Fibroblast of upper back skin (primary cell): ENCODE measurements around the gene DECR2.

Source experiments
- DNase-seq: peaks from one replicate; pipeline ENCODE4 v3.0.0-alpha.2; 2013

The DECR2 gene

DNA sequence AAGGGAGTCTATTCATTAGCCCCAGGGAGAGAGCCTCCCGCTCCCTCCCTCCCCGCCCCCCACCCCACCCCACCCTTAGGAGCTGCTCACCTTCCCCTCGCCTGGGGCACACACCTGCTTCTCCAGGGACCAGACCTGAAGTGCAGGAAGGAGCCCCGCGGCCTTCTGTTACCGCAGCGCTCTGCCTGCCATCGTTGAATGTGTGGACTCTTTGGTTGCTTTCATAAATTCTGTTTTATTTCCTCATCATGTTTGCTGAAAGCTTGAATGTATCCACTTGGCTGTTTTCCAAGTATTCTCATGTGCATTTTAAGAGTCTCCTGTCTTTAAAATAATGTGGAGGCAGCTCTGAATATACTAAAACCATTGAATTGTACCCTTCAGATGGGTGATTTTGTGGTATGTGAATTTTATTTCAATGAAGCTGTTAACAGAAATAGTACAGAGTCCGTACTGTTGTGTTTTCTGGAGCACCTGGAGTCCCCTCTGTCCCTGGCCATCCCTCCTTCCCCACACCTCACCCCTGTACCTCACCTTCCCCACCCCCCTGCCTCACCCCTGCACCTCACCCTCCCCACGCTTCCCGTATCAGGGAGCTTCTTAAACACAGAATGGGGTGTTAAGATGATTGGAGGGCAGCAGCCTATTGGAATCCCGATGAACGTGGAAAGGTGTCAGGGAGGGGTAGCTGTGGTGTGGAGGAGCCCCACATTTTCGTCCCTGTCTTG is 49.3 kb downstream of the DECR2 start:
- DNase-seq: no peak

DNA sequence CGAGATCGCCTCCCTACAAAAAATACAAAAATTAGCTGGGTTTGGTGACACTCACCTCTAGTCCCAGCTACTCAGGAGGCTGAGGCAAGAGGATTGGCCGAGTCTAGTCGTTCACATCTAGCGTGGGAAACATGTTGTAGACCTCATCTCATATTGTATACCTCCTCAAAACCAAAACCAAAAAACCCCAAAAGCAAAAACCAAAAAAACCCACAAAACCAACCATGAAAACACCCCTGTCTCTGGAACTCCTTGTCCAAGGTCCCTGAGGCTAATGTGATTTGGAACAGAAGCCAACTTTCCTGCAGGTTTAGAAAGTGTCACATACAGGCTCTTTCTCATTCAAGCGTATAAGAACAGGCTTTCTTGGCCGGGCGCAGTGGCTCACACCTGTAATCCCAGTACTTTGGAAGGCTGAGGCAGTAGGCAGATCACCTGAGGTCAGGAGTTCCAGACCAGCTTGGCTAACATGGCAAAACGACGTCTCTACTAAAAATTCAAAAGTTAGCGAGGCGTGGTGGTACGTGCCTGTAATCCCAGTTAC is 52.8 kb downstream of the DECR2 start:
- DNase-seq: no peak

DNA sequence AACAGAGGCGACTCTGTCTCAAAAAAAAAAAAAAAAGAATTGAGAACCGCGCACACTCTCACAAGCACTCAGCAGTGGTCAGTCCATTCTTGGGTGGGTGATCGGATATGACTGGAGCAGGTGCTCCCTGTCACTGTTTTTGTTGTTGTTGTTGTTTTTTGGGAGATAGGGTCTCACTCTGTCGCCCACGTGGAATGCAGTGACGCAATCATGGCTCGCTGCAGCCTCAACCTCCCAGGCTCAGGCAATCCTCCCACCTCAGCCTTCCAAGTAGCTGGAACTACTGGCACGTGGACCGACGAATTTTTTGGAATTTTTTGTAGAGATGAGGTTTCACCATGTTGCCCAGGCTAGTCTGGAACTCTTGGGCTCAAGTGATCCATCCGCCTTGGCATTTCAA is 53.8 kb downstream of the DECR2 start:
- no peak for DNase-seq

DNA sequence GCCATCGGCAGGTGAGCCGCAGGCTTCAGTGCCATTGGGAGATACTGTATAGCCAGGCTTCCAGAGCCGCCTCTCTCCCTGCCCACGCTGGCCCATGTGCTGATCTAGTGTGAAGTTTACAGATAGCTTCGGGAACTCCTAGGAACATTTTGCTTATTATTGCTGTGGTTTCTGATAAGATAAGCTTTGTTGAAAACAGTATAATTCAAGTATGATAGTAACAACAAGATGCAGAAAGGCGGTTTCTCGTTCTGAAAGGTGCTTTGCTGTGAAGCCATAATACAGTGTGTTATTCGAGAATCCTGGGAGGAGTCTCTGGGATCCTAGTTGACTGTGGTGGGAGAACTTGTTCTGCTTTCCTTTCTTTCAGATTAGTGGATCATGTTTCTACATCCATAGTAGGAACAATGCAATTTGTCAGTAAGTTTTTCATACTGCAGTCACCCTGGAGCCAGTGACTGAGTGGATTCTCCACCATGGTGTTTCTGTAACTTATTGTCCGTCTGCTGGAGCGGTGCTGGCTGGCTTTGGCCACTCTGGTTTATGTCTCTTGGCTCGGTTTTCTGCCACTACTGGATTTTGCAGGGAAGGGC is 55.3 kb downstream of the DECR2 start:
- no peak for DNase-seq

DNA sequence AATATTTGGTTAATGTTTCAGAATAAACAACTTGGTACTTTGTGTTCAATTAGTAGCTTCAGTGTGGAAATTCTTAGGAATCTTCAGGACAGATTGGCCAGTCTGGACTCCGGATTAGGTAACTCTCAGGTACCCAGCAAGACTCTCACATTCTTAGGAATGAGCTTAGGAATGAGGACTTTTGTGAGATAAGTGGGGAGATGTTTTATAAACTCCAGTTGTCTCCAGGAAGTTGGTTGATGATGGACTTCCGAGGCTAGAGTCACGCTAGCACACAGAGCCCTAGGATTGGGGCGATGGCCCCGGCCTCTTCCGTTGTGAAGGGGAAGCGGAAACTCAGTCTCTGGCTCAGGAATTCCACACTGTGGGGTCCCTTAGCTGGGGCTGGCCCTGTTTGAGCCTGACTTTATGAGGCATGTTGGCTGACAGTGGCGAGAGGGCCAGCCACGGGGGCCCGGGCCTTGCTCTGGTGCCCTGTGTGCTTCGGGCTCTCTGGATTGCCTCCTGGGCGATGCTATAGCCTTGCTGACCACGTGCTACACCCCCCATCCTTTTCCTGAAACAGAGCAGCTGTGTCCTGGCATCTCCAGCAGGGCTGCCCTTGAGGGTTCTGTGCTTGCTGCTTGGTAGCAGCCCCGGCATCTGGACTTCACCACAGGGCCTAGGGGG is 56.2 kb downstream of the DECR2 start:
- no peak for DNase-seq

DNA sequence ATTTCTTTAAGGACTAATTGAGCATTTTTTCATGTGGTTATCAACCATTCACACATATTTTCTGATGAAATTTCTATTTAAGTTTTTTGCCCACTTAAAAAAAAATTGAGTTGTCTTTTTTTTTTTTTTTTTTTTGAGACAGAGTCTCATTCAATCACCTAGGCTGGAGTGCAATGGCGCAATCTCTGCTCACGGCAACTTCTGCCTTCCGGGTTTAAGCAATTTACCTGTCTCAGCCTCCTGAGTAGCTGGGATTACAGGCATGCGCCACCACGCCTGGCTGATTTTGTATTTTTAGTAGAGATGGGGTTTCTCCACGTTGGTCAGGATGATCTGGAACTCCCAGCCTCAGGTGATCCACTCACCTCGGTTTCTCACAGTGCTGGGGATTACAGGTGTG is 58.1 kb downstream of the DECR2 start:
- DNase-seq: no peak

DNA sequence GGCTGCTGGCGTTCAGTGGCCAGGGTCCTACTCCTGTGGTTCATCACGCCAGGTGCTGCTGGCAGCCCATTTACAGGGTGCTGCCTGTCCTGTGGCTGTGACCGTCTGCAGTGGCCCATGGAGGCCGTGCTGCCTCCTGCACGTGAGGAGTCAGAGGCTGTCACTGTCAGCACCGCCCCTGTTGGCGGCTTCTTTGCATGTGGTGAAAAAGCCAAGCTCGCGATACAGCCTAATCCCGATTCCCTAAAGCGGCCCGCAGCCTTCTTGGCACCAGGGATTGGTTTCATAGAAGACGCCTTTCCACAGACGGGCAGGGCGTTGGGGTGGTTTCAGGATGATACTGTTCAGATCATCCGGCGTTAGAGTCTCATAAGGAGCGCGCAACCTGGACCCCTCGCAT is 59.1 kb downstream of the DECR2 start:
- no peak for DNase-seq
